SIG-M5 treated with dmso at 0.1 percent for 504 hours (cell line): ENCODE data around the gene KCNJ6.
A peak's percentile ranks its signal among the peaks of the same experiment; 100 is the strongest.

Source experiments
- DNase-seq: peaks from one replicate; lab custom pipeline; 2025; ENCODE audit not compliant: unreplicated experiment; lab: John Stamatoyannopoulos, UW

Gene KCNJ6

DNA sequence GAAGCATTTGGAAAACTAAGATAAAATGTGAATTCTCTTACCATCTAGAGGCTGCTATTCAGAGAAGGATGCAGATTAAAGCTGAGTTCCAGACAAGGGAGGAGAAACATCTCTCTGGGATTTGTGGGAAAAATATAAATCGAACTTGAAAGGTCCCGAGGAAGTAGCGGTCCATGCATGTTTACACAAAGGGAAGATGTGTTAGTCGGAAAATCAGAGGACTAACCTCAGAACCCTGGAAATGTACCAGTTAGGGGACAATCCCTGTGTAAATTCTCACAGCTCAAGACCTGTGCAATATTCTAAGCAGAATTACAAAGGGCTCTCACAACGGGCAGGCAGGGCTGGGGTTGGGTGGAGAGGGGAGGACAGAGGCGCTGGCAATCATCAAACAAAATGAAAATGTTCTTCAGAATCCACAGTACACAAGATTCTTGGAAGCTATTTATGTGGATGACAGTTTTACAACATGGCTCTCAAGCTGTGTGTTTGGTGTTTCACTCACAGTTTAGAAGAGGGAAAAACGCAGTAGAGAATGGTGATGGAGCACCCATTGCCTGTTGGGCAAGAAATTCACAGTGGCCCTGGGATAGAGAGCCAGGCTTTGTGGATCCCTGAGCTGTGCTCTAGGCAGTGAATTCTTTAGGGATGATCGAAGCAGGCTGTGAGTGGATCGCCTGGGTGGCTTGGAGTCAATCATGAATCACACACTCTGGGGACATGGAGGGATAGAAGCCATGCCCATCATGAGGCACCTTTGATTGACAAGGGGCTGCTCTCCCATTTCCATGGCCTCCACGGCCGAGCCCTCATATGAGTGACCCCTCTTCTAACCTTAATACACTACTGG, 47.6 kb downstream of the KCNJ6 start:
- no peak for DNase-seq

DNA sequence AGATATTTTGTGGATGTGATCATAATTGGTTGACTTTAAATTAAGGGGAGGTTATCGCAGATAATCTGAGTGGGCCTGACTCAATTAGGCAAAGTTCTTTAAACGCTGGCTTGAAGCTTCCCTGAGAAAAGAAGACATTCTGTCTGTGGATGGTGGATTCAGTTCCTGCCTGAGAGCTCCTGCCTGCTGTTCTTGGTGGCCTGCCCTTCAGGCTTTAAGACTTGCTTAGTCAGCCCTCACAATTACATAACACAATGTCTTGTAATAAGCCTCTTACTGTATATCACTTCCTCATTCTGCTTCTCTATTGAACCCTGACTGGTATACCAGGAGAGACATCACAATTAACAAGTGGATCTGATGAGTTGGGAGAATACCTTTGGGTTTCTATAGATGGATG, 50.2 kb downstream of the KCNJ6 start:
- peak; percentile 98 for DNase-seq

DNA sequence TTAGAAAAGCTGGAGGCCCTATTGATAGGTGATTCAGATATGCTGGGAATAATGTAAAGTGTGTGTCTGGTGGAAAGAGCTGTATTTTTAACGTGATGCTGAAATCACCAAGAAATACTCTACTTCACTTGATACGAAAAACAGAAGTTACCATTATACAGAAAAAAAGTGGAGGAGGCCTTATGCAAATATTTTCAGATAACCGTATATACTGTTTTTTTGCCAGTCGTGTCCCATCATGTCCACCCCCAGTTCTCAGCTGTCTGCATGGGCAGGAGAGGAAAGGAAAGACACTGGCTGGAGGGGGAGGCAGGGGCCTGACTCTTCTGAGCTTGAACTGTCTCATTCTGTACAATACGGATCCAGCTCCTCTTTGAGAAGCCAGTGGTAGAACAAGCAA, 51.1 kb downstream of the KCNJ6 start:
- DNase-seq = no peak

- no peak for DNase-seq
These were observed 52.4 kb downstream of the KCNJ6 start for GRCh38 chr21:37863842-37864241.

DNA sequence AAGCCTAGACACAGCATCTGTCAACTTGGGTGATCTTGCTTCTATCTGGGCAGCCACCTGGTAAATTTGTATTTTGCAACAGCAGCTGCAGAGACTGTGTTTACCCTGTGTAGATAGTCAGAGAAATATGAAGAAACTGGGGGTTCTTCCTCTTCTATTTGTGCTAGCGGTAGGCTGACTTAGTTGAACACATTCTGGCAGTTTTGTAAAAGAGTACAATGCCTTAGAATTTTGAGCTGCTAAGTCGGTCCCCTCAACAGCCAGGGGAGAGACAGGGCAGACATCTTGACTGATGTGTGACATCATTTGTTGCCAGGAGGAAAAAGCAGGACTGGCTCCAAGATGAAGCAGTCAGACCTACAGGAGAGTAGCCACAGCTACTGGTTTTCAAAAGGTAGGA, 53.7 kb downstream of the KCNJ6 start:
- peak; percentile 63 for DNase-seq

- DNase-seq = no peak
These were observed 54.7 kb downstream of the KCNJ6 start for GRCh38 chr21:37861561-37861960.

DNA sequence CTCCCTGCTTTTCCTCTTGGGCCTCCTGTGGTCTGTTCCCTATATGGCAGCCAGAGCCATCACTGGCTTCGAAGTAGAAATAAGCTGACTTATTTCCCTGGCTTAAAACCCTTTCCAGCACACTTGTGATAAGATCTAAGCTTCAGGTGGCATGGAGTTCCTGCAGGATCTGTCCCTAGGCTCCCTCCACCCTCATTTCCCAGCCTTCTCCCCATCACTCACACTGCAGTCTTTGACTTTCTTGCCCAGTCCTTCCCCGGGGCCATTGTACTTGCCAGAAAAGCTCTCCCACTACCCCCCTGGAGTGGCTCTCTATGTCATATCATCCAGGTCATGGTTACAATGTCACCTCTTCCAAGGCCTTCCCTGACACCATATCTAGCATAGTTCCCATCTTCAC, 55.8 kb downstream of the KCNJ6 start:
- DNase-seq = no peak

GRCh38 chr21:37855647-37856625, 60.3 kb downstream of the KCNJ6 start:
- DNase-seq = no peak

DNA sequence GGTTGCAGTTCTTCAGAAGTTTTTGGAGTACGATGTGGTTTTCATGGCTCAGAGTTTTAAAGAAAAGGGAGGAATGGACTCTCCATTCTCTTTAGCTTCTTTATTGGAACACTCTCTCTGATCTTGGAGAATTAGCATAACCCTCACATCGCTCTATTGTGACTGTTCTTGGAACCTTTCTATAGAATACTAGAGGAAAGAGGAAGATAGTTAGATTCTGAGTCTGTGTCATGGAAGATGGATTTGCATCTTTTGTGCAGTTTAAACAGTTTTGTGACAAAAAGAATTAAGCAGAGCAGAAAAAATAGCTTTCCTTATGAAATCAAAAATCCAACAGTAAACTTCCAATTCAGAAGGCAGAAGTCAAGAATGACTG, 61.0 kb downstream of the KCNJ6 start:
- DNase-seq = no peak

- peak; percentile 53 for DNase-seq
These were observed 66.7 kb downstream of the KCNJ6 start for GRCh38 chr21:37849506-37850102.

- DNase-seq = no peak
These were observed 67.4 kb downstream of the KCNJ6 start for GRCh38 chr21:37848721-37849490.

DNA sequence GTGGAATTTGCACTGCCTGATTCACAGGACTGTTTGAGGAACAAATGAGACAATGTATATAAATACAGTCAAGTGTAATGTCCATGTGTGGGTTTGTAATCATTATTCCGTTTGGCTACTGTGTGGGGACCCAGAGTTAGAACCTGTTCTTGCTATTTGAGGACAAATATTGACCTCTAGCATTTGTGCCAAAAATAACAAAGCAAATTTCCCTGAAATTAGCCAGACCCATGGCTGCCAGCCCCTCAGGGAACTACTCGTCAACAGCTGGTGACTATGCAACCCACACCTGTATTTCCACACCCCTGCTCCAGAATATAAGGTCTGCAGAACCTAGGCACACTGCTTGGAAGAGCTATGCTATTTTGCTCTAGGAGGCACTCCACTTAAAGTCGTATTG, 70.7 kb downstream of the KCNJ6 start:
- DNase-seq = no peak

GRCh38 chr21:37843191-37843590, 73.1 kb downstream of the KCNJ6 start:
- DNase-seq = no peak

DNA sequence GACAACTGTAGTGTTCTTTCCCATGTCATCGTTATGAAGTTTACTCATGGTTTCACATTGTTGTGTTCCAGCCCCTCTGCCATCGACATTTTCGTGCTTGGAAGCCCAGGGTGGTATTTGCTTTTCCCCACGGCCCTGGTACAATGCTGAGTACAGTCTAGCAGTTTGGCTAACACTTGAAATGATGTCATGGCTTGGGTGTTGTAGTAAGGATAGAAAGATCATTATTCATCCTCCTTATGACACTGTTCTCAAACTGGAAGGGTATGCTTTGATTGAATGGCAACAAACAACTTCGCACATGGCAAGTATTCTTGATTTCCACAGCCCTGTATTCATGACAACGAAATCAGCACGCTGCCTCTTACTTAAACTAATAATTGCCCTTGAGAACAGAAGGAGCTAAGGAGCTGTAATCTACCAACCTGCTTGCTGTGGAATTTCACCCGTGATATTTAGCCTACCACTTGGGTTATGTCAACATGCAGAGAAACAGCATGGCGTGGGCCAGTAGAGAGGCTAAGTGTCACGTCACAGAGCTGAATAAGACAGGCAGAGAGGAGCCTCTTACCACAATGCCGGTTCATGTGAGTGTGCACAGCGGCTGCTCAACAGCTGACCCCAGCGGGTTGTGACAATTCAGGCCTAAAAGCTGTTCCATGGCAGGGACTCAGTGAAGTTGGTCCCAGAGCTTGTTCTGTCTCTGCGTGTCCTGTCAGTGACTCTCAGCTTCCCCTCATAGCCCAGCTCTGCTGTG, 73.9 kb downstream of the KCNJ6 start:
- no peak for DNase-seq

DNA sequence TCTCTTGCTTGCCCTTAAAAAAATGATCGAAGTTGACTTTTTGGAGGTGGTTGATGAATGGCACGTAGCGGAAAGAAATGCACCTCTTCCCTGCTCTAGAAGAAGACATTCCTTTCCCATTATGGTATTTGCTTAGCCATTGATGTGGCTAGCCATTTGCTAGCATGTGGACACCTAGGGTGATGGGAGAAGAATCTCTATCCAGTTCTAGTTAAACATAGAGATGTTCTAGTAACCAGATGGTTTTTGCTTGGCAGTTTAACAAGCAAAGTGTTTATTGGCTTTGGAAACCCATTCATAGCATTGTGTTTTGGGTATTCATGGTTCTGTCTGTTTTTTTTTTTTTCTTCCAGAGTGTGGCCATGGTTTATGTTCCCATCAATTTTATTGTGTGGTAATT, 78.9 kb downstream of the KCNJ6 start:
- no peak for DNase-seq

DNA sequence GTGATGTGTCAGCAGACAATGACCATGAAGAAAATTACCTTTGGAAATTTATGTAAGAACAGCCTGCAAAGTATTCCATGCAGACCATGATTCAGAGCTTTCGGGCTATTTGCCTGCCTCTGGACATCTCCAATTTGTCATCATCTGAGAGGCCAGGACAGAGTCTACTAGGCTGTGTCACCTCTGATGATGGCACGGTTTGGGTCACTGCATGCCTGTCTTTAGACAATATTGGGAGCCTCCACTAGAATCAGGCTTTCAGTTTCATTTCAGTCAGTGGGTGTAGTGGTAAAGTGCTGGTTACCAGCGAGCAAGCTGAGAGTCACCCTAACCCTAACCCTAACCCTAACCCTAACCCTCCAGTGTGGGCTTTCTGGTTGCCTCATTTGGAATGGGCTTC, 80.8 kb downstream of the KCNJ6 start:
- DNase-seq = no peak

- DNase-seq = no peak
These were observed 83.0 kb downstream of the KCNJ6 start for GRCh38 chr21:37833301-37833700.

DNA sequence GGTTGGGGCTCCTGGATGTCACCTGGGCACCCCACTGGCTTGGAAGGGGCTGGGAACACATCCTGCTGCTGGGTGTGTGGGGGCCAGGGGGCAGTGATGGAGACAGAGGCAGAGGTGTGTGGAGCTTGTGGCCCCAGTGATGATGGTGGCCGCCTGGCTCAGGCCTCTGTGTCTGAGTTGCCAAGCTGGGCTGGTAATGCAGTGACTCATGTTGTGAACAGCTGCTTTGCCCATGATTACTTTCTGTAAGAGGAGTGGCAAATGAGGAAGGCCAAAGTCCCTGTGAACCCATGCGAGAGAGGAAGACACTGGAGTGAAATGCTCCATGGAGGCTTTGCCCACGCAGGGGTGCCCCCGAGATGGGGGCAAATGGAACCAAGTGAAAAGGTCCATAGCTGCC, 86.8 kb downstream of the KCNJ6 start:
- DNase-seq = peak; percentile 58

DNA sequence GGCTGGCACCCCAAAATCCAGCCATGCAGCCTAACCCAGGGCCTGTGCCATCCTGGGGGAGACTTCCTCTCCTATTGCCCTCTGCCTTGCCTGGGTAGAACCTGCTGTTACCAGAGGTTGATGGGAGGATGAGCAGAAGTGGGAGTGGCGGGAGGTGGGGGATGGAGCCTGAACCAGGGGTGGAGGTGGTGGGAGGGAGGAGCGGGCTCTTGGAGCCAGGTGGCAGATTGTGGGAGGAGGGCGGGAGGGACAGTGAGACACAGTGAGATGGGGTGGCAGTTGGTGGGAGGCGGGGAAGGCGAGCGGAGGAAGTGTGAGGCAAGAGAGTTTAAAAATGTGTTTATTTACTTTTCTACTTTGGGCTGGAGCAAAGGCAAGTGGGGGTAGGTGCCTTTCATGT, 87.3 kb downstream of the KCNJ6 start:
- DNase-seq = peak; percentile 49

- no peak for DNase-seq
These were observed 87.7 kb downstream of the KCNJ6 start for GRCh38 chr21:37828556-37828955.
